Liver (tissue), 9 donors: ENCODE results near the gene CTRB1. TPM values are rescaled to one million over a fixed set of nuclear protein-coding genes. Genes with fewer than 3 reads are reported as not detected.

Experiments used
- DNase-seq: peaks from one replicate; pipeline ENCODE4 v3.0.0-alpha.2; 2017; ENCODE audit warnings: low spot score
- H3K27ac ChIP-seq, 2 donors: one replicate each; pipeline ENCODE4 v1.7.0; 2013; ENCODE audit warnings: inconsistent platforms in 2 of 2, low read length in 2 of 2, control low read depth in 1 of 2, low read depth in 1 of 2, mild to moderate bottlenecking in 1 of 2
- H3K27me3 ChIP-seq, 4 donors: one replicate each; pipeline versions ENCODE4 v1.6.1 to v1.7.0; 2013; ENCODE audit warnings: low read length in 3 of 4, inconsistent platforms in 1 of 4, mild to moderate bottlenecking in 1 of 4, moderate library complexity in 1 of 4; ENCODE audit not compliant: control insufficient read depth in 4 of 4, insufficient read depth in 4 of 4
- H3K36me3 ChIP-seq, 4 donors: one replicate each; pipeline versions ENCODE4 v1.6.1 to v1.7.0; 2013; ENCODE audit warnings: low read length in 3 of 4, mild to moderate bottlenecking in 3 of 4, low read depth in 1 of 4, moderate library complexity in 1 of 4; ENCODE audit not compliant: control insufficient read depth in 4 of 4, insufficient read depth in 3 of 4
- H3K4me1 ChIP-seq, 4 donors: one replicate each; pipeline versions ENCODE4 v1.6.1 to v1.7.0; 2013; ENCODE audit warnings: low read length in 3 of 4, mild to moderate bottlenecking in 3 of 4, moderate library complexity in 1 of 4; ENCODE audit not compliant: control insufficient read depth in 4 of 4, insufficient read depth in 4 of 4
- H3K4me3 ChIP-seq, 3 donors: one replicate each; pipeline versions ENCODE4 v1.6.1 to v1.7.0; 2013; ENCODE audit warnings: low read length in 3 of 3, control low read depth in 1 of 3, low read depth in 1 of 3, mild to moderate bottlenecking in 1 of 3
- H3K9ac ChIP-seq, 2 donors: one replicate each; pipeline ENCODE4 v1.7.0; 2013; ENCODE audit warnings: low read length in 2 of 2, mild to moderate bottlenecking in 2 of 2, moderate library complexity in 2 of 2, control low read depth in 1 of 2, low read depth in 1 of 2
- H3K9me3 ChIP-seq, 4 donors: one replicate each; pipeline versions ENCODE4 v1.6.1 to v1.7.0; 2013; ENCODE audit warnings: low read length in 3 of 4; ENCODE audit not compliant: control insufficient read depth in 4 of 4
- ATF3 ChIP-seq: IDR thresholded peaks from 2 replicates; pipeline ENCODE4 v1.6.1; 2016; ENCODE audit warnings: antibody characterized with exemption
- CTCF ChIP-seq: fragments of 150-350 bp; IDR thresholded peaks from 2 replicates; pipeline ENCODE4 v1.5.1; 2017; ENCODE audit warnings: improper control_type of control experiment, low read depth, low read length; ENCODE audit not compliant: missing input control
- EGR1 ChIP-seq, 2 donors: IDR thresholded peaks; 2 replicates each; pipeline ENCODE4 v1.6.1; 2016 to 2018; ENCODE audit warnings: antibody characterized with exemption in 2 of 2, low read depth in 2 of 2
- FOXA1 ChIP-seq: IDR thresholded peaks from 2 replicates; pipeline ENCODE4 v1.6.1; 2016; ENCODE audit warnings: antibody characterized with exemption
- FOXA2 ChIP-seq: IDR thresholded peaks from 2 replicates; pipeline ENCODE4 v1.6.1; 2016; ENCODE audit warnings: antibody characterized with exemption
- HNF4A ChIP-seq, 2 donors: conservative IDR thresholded peaks; 2 replicates each; pipeline ENCODE4 v1.6.1; 2016; ENCODE audit warnings: antibody characterized with exemption in 2 of 2, mild to moderate bottlenecking in 2 of 2
- HNF4G ChIP-seq: IDR thresholded peaks from 2 replicates; pipeline ENCODE4 v1.6.1; 2016; ENCODE audit warnings: antibody characterized with exemption
- JUND ChIP-seq, 2 donors: IDR thresholded peaks; 2 replicates each; pipeline ENCODE4 v1.6.1; 2016; ENCODE audit warnings: antibody characterized with exemption in 2 of 2
- MAX ChIP-seq: IDR thresholded peaks from 2 replicates; pipeline ENCODE4 v1.6.1; 2016; ENCODE audit warnings: antibody characterized with exemption
- NR2F2 ChIP-seq: IDR thresholded peaks from 2 replicates; pipeline ENCODE4 v1.6.1; 2016; ENCODE audit warnings: antibody characterized with exemption
- RAD21 ChIP-seq, 2 donors: IDR thresholded peaks; 2 replicates each; pipeline ENCODE4 v1.6.1; 2016; ENCODE audit warnings: antibody characterized with exemption in 2 of 2, mild to moderate bottlenecking in 2 of 2
- REST ChIP-seq: IDR thresholded peaks from 2 replicates; pipeline ENCODE4 v1.6.1; 2016; ENCODE audit warnings: antibody characterized with exemption, mild to moderate bottlenecking
- RXRA ChIP-seq, 2 donors: IDR thresholded peaks; 2 replicates each; pipeline ENCODE4 v1.6.1; 2017 to 2018; ENCODE audit warnings: antibody characterized with exemption in 2 of 2, mild to moderate bottlenecking in 1 of 2
- SP1 ChIP-seq: IDR thresholded peaks from 2 replicates; pipeline ENCODE4 v1.6.1; 2018; ENCODE audit warnings: antibody characterized with exemption, mild to moderate bottlenecking
- TAF1 ChIP-seq: conservative IDR thresholded peaks from 2 replicates; pipeline ENCODE4 v1.6.1; 2016; ENCODE audit warnings: antibody characterized with exemption, mild to moderate bottlenecking
- YY1 ChIP-seq: IDR thresholded peaks from 2 replicates; pipeline ENCODE4 v1.6.1; 2016; ENCODE audit warnings: antibody characterized with exemption, mild to moderate bottlenecking
- ZBTB33 ChIP-seq: IDR thresholded peaks from 2 replicates; pipeline ENCODE4 v1.6.1; 2016; ENCODE audit warnings: antibody characterized with exemption
- WGBS: extraction: QIAGEN DNeasy Blood & Tissue Kit; methylation state at CpG from one replicate; pipeline ENCODE4 v1.1.7; 2013; 5-methylcytosine and 5-hydroxymethylcytosine counted together
- polyA plus RNA-seq, 2 donors: library from polyadenylated mRNA; stranded (reverse) in 1 of 2; unstranded in 1 of 2; fragments of 200-250 nt in 1 of 2; fragments of >200 nt in 1 of 2; fragmentation: Nextera tagmentation in 1 of 2; extraction: Ambion mirVana in 1 of 2; gene quantifications; one replicate each; pipeline versions ENCODE4 v1.2.1 to v1.2.3, GENCODE V29; 2013 to 2015
- total RNA-seq, 2 donors: library from RNA; depleted of rRNA; stranded (reverse); fragments of >200 nt; gene quantifications; one replicate each; pipeline ENCODE4 v1.2.3, GENCODE V29; 2014
- donor health status: healthy.
- donor health status: healthy.
- donor health status: healthy.
- donor health status: healthy.
- donor health status: healthy.

CTRB1 gene
- total and polyA plus RNA-seq, 4 donors: not detected

- Histone ChIP-seq H3K27ac (no peak overlapping the region), H3K9ac (no peak overlapping the region), H3K27me3 (peaks cover 0 to 4% (median 0%) of the 10 kb centered on the region in 4 donors), H3K36me3 (no peaks in the 10 kb centered on the region), H3K9me3 (no peaks in the 10 kb centered on the region), H3K4me3 (no peak overlapping the region), H3K4me1 (no peaks in the 10 kb centered on the region)
- no peak for TF ChIP-seq ATF3
- no peak for TF ChIP-seq HNF4A (conservative IDR thresholded peaks at IDR 0.05)
- TF ChIP-seq MAX: no peak
- no peak for DNase-seq
- 33% methylated on average over 18 of the region's 18 CpGs for WGBS
Measured at GRCh38 chr16:75198135-75198600, 20.6 kb upstream of the CTRB1 start.

- 89% methylated on average over 13 of the region's 13 CpGs for WGBS
- Histone ChIP-seq H3K27ac (no peak overlapping the region), H3K9ac (no peak overlapping the region), H3K36me3 (no peaks in the 10 kb centered on the region), H3K4me1 (no peaks in the 10 kb centered on the region), H3K27me3 (peaks cover 0 to 4% (median 0%) of the 10 kb centered on the region in 4 donors), H3K9me3 (no peaks in the 10 kb centered on the region), H3K4me3 (no peak overlapping the region)
- DNase-seq: no peak
- TF ChIP-seq CTCF (no peak), MAX (no peak), EGR1 (IDR thresholded peaks at IDR 0.05; ENCODE audit: low read depth in 2 of 2) (no peak), YY1 (no peak), RAD21 (IDR thresholded peaks at IDR 0.05) (no peak), FOXA1 (no peak), NR2F2 (no peak), HNF4G (no peak), FOXA2 (no peak)
Measured at GRCh38 chr16:75202069-75202590, 16.7 kb upstream of the CTRB1 start.

- no peak for DNase-seq
- 96% methylated on average over 12 of the region's 12 CpGs for WGBS
- H3K9me3 ChIP-seq: no peaks in the 10 kb centered on the region
- H3K27ac ChIP-seq: no peak overlapping the region
- no peak overlapping the region for H3K9ac ChIP-seq
- H3K36me3 ChIP-seq: no peaks in the 10 kb centered on the region
- no peak overlapping the region for H3K4me3 ChIP-seq
- no peaks in the 10 kb centered on the region for H3K4me1 ChIP-seq
- no peaks in the 10 kb centered on the region for H3K27me3 ChIP-seq
- TF ChIP-seq NR2F2: no peak
- TF ChIP-seq SP1: no peak
- no peak for TF ChIP-seq ATF3
- TF ChIP-seq HNF4G: no peak
- no peak for TF ChIP-seq HNF4A (conservative IDR thresholded peaks at IDR 0.05)
- no peak for TF ChIP-seq REST
- no peak for TF ChIP-seq TAF1
- TF ChIP-seq MAX: no peak
- TF ChIP-seq FOXA1: no peak
- no peak for TF ChIP-seq RXRA (IDR thresholded peaks at IDR 0.05)
- no peak for TF ChIP-seq ZBTB33
- no peak for TF ChIP-seq FOXA2
- TF ChIP-seq YY1: no peak
- TF ChIP-seq RAD21 (IDR thresholded peaks at IDR 0.05): no peak
- TF ChIP-seq JUND (IDR thresholded peaks at IDR 0.05): no peak
- TF ChIP-seq EGR1 (IDR thresholded peaks at IDR 0.05; ENCODE audit: low read depth in 2 of 2): no peak
Measured at GRCh38 chr16:75203096-75203495, 15.7 kb upstream of the CTRB1 start.
